ENCODE measurements around the gene SH3BGRL.

SH3BGRL gene

DNA sequence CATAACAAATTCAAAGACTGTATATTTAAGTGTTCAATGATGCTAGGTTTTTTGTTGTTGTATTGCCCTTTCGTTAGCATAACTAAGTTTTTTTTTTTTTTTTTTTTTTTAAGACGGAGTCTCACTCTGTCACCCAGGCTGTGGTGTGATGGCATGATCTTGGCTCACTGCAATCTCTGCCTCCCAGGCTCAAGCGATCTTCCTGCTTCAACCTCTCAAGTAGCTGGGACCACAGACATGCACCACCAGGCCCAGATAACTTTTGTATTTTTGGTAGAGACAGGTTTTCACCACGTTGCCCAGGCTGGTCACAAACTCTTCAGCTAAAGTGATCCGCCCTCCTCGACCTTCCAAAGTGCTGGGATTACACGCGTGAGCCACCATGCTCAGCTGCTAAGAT is 7.0 kb downstream of the SH3BGRL start:
- no peak overlapping the region for H3K4me3 ChIP-seq (ENCODE audit: low read depth in 1 of 2, low read length in 2 of 2)
- H3K4me1 ChIP-seq (ENCODE audit: control insufficient read depth in 1 of 2, insufficient read depth in 2 of 2, low read length in 2 of 2): no peaks in the 10 kb centered on the region
- no peaks in the 10 kb centered on the region for H3K9me3 ChIP-seq (ENCODE audit: control insufficient read depth in 1 of 2, low read length in 2 of 2)
- no peaks in the 10 kb centered on the region for H3K27me3 ChIP-seq (ENCODE audit: control insufficient read depth in 1 of 2, insufficient read depth in 2 of 2, low read length in 2 of 2)
- H3K36me3 ChIP-seq (ENCODE audit: control insufficient read depth in 1 of 2, insufficient read depth in 2 of 2, low read length in 2 of 2): no peaks in the 10 kb centered on the region
- H3K9ac ChIP-seq (ENCODE audit: low read depth in 1 of 2, low read length in 2 of 2): no peak overlapping the region
- H3K27ac ChIP-seq (ENCODE audit: low read depth, low read length): no peak overlapping the region

GRCh38 chrX:81215685-81216084 is 13.8 kb downstream of the SH3BGRL start:
- Histone ChIP-seq H3K9ac (ENCODE audit: low read depth in 1 of 2, low read length in 2 of 2) (no peak overlapping the region), H3K27me3 (ENCODE audit: control insufficient read depth in 1 of 2, insufficient read depth in 2 of 2, low read length in 2 of 2) (no peaks in the 10 kb centered on the region), H3K27ac (ENCODE audit: low read depth, low read length) (no peak overlapping the region), H3K4me1 (ENCODE audit: control insufficient read depth in 1 of 2, insufficient read depth in 2 of 2, low read length in 2 of 2) (no peaks in the 10 kb centered on the region), H3K36me3 (ENCODE audit: control insufficient read depth in 1 of 2, insufficient read depth in 2 of 2, low read length in 2 of 2) (no peaks in the 10 kb centered on the region), H3K9me3 (ENCODE audit: control insufficient read depth in 1 of 2, low read length in 2 of 2) (no peaks in the 10 kb centered on the region), H3K4me3 (ENCODE audit: low read depth in 1 of 2, low read length in 2 of 2) (no peak overlapping the region)

GRCh38 chrX:81229229-81229628 is 27.3 kb downstream of the SH3BGRL start:
- peak overlapping the region; percentile 3 for H3K27ac ChIP-seq (ENCODE audit: low read depth, low read length)
- no peak overlapping the region for H3K9ac ChIP-seq (ENCODE audit: low read depth in 1 of 2, low read length in 2 of 2)
- H3K4me3 ChIP-seq (ENCODE audit: low read depth in 1 of 2, low read length in 2 of 2): peak overlapping the region; percentile 22 to 28
- no peaks in the 10 kb centered on the region for H3K9me3 ChIP-seq (ENCODE audit: control insufficient read depth in 1 of 2, low read length in 2 of 2)
- peaks cover 0 to 3% of the 10 kb centered on the region in 2 donors for H3K36me3 ChIP-seq (ENCODE audit: control insufficient read depth in 1 of 2, insufficient read depth in 2 of 2, low read length in 2 of 2)
- H3K27me3 ChIP-seq (ENCODE audit: control insufficient read depth in 1 of 2, insufficient read depth in 2 of 2, low read length in 2 of 2): no peaks in the 10 kb centered on the region
- H3K4me1 ChIP-seq (ENCODE audit: control insufficient read depth in 1 of 2, insufficient read depth in 2 of 2, low read length in 2 of 2): peaks cover 0 to 5% of the 10 kb centered on the region in 2 donors

GRCh38 chrX:81229901-81230300 is 28.0 kb downstream of the SH3BGRL start:
- Histone ChIP-seq H3K9ac (ENCODE audit: low read depth in 1 of 2, low read length in 2 of 2) (no peak overlapping the region), H3K27ac (ENCODE audit: low read depth, low read length) (no peak overlapping the region), H3K27me3 (ENCODE audit: control insufficient read depth in 1 of 2, insufficient read depth in 2 of 2, low read length in 2 of 2) (no peaks in the 10 kb centered on the region), H3K9me3 (ENCODE audit: control insufficient read depth in 1 of 2, low read length in 2 of 2) (no peaks in the 10 kb centered on the region), H3K4me3 (ENCODE audit: low read depth in 1 of 2, low read length in 2 of 2) (peak overlapping the region in 1 of 2 donors; percentile 28), H3K4me1 (ENCODE audit: control insufficient read depth in 1 of 2, insufficient read depth in 2 of 2, low read length in 2 of 2) (peaks cover 0 to 5% of the 10 kb centered on the region in 2 donors), H3K36me3 (ENCODE audit: control insufficient read depth in 1 of 2, insufficient read depth in 2 of 2, low read length in 2 of 2) (peaks cover 0 to 3% of the 10 kb centered on the region in 2 donors)

DNA sequence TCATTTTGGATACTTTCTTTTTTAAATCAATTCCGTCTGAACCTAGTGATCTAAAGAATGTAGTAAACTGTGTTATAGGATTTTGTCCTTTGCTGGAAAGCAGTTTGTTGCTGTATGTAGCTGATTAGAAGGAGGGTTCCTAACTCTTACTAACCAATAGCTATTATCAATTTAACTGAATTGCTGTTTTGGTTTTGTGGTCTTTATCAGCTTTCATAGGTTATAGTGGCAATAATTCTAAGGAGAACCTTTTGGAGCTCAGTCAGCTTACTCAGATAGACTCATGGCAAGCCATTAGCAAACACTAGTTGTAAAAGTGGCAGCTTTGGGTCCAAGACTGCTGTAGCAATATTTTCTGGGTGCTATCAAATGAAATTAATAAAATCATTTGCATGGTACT is 29.6 kb downstream of the SH3BGRL start:
- Histone ChIP-seq H3K4me3 (ENCODE audit: low read depth in 1 of 2, low read length in 2 of 2) (no peak overlapping the region), H3K27me3 (ENCODE audit: control insufficient read depth in 1 of 2, insufficient read depth in 2 of 2, low read length in 2 of 2) (no peaks in the 10 kb centered on the region), H3K9me3 (ENCODE audit: control insufficient read depth in 1 of 2, low read length in 2 of 2) (no peaks in the 10 kb centered on the region), H3K27ac (ENCODE audit: low read depth, low read length) (no peak overlapping the region), H3K36me3 (ENCODE audit: control insufficient read depth in 1 of 2, insufficient read depth in 2 of 2, low read length in 2 of 2) (no peaks in the 10 kb centered on the region), H3K9ac (ENCODE audit: low read depth in 1 of 2, low read length in 2 of 2) (no peak overlapping the region), H3K4me1 (ENCODE audit: control insufficient read depth in 1 of 2, insufficient read depth in 2 of 2, low read length in 2 of 2) (peaks cover 0 to 5% of the 10 kb centered on the region in 2 donors)

GRCh38 chrX:81232218-81232617 is 30.3 kb downstream of the SH3BGRL start:
- Histone ChIP-seq H3K4me3 (ENCODE audit: low read depth in 1 of 2, low read length in 2 of 2) (no peak overlapping the region), H3K27me3 (ENCODE audit: control insufficient read depth in 1 of 2, insufficient read depth in 2 of 2, low read length in 2 of 2) (no peaks in the 10 kb centered on the region)

DNA sequence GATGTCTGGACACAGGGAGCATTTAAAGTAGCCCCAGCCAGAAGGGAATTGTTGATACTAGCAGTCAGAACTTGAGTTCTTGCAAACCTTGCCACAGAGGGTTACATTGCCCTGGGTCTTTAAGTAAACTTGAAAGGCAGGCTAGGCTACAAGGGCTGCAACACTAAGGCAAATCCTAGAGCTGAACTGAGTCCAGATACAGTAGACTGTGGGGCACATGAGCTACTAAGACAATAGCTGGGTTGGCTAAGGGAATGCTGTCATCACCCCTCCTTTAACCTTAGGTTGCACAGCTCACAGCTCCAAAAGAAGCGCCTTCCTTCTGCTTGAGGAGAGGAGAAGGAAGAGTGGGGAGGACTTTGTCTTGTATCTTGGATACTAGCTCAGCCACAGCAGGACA is 35.6 kb downstream of the SH3BGRL start:
- Histone ChIP-seq H3K4me1 (ENCODE audit: control insufficient read depth in 1 of 2, insufficient read depth in 2 of 2, low read length in 2 of 2) (no peaks in the 10 kb centered on the region), H3K4me3 (ENCODE audit: low read depth in 1 of 2, low read length in 2 of 2) (no peak overlapping the region), H3K27ac (ENCODE audit: low read depth, low read length) (no peak overlapping the region), H3K27me3 (ENCODE audit: control insufficient read depth in 1 of 2, insufficient read depth in 2 of 2, low read length in 2 of 2) (no peaks in the 10 kb centered on the region), H3K36me3 (ENCODE audit: control insufficient read depth in 1 of 2, insufficient read depth in 2 of 2, low read length in 2 of 2) (no peaks in the 10 kb centered on the region), H3K9me3 (ENCODE audit: control insufficient read depth in 1 of 2, low read length in 2 of 2) (no peaks in the 10 kb centered on the region), H3K9ac (ENCODE audit: low read depth in 1 of 2, low read length in 2 of 2) (no peak overlapping the region)

More at GRCh38 chrX:81232218-81232617, 30.3 kb downstream of the SH3BGRL start:
- H3K9me3 ChIP-seq (ENCODE audit: control insufficient read depth in 1 of 2, low read length in 2 of 2): no peaks in the 10 kb centered on the region
- no peaks in the 10 kb centered on the region for H3K36me3 ChIP-seq (ENCODE audit: control insufficient read depth in 1 of 2, insufficient read depth in 2 of 2, low read length in 2 of 2)
- peaks cover 0 to 5% of the 10 kb centered on the region in 2 donors for H3K4me1 ChIP-seq (ENCODE audit: control insufficient read depth in 1 of 2, insufficient read depth in 2 of 2, low read length in 2 of 2)
- H3K27ac ChIP-seq (ENCODE audit: low read depth, low read length): no peak overlapping the region
- H3K9ac ChIP-seq (ENCODE audit: low read depth in 1 of 2, low read length in 2 of 2): no peak overlapping the region

DNA sequence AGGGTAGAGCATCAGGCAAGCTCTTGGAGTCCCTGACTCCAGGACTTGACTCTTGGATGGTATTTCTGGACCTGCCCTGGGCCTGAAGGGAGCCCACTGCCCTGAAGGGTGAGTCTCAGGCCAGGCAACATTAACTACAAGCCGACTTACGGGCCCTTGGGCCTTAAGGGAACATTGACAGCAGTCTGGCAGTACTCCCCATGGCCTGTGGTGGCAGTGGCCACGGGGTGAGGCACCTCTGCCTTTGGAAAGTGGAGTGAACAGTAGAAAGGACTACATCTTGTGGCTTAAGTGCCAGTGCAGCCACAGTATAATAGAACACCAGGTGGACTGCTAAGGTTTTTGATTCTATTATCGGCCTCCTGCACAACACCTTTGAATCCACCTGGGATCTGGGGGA is 36.3 kb downstream of the SH3BGRL start:
- H3K27ac ChIP-seq (ENCODE audit: low read depth, low read length): no peak overlapping the region
- no peak overlapping the region for H3K9ac ChIP-seq (ENCODE audit: low read depth in 1 of 2, low read length in 2 of 2)
- no peak overlapping the region for H3K4me3 ChIP-seq (ENCODE audit: low read depth in 1 of 2, low read length in 2 of 2)
- no peaks in the 10 kb centered on the region for H3K36me3 ChIP-seq (ENCODE audit: control insufficient read depth in 1 of 2, insufficient read depth in 2 of 2, low read length in 2 of 2)
- no peaks in the 10 kb centered on the region for H3K27me3 ChIP-seq (ENCODE audit: control insufficient read depth in 1 of 2, insufficient read depth in 2 of 2, low read length in 2 of 2)
- H3K9me3 ChIP-seq (ENCODE audit: control insufficient read depth in 1 of 2, low read length in 2 of 2): no peaks in the 10 kb centered on the region
- no peaks in the 10 kb centered on the region for H3K4me1 ChIP-seq (ENCODE audit: control insufficient read depth in 1 of 2, insufficient read depth in 2 of 2, low read length in 2 of 2)

GRCh38 chrX:81240701-81241331 is 38.9 kb downstream of the SH3BGRL start:
- H3K4me3 ChIP-seq (ENCODE audit: low read depth in 1 of 2, low read length in 2 of 2): no peak overlapping the region
- no peaks in the 10 kb centered on the region for H3K36me3 ChIP-seq (ENCODE audit: control insufficient read depth in 1 of 2, insufficient read depth in 2 of 2, low read length in 2 of 2)
- H3K9ac ChIP-seq (ENCODE audit: low read depth in 1 of 2, low read length in 2 of 2): no peak overlapping the region
- no peaks in the 10 kb centered on the region for H3K27me3 ChIP-seq (ENCODE audit: control insufficient read depth in 1 of 2, insufficient read depth in 2 of 2, low read length in 2 of 2)
- H3K4me1 ChIP-seq (ENCODE audit: control insufficient read depth in 1 of 2, insufficient read depth in 2 of 2, low read length in 2 of 2): no peaks in the 10 kb centered on the region
- H3K27ac ChIP-seq (ENCODE audit: low read depth, low read length): no peak overlapping the region
- H3K9me3 ChIP-seq (ENCODE audit: control insufficient read depth in 1 of 2, low read length in 2 of 2): no peaks in the 10 kb centered on the region

DNA sequence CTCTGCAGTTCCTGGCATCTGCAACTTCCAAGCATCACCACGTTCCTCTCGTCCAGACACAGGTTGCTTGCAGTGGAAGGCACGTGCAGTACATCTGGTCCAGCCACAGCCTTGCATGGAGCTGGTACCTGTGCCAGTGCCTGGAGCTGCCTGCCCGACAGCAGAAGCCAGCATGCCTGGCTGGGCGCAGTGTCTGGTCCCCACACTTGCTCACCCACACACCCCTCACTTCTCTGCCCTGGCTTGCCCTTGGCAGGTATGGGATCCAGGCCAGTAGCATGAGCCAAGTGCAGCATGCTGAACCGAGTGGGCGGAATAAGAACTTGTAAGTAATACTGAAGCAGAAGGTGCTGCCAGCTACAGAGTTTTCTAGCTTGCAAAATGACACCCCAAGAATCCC is 39.9 kb downstream of the SH3BGRL start:
- Histone ChIP-seq H3K27me3 (ENCODE audit: control insufficient read depth in 1 of 2, insufficient read depth in 2 of 2, low read length in 2 of 2) (no peaks in the 10 kb centered on the region), H3K4me3 (ENCODE audit: low read depth in 1 of 2, low read length in 2 of 2) (no peak overlapping the region), H3K36me3 (ENCODE audit: control insufficient read depth in 1 of 2, insufficient read depth in 2 of 2, low read length in 2 of 2) (no peaks in the 10 kb centered on the region), H3K27ac (ENCODE audit: low read depth, low read length) (no peak overlapping the region), H3K9me3 (ENCODE audit: control insufficient read depth in 1 of 2, low read length in 2 of 2) (no peaks in the 10 kb centered on the region), H3K4me1 (ENCODE audit: control insufficient read depth in 1 of 2, insufficient read depth in 2 of 2, low read length in 2 of 2) (no peaks in the 10 kb centered on the region), H3K9ac (ENCODE audit: low read depth in 1 of 2, low read length in 2 of 2) (no peak overlapping the region)

Data from duodenal mucosa (tissue), 2 donors.